GM19452 (cell line): ENCODE measurements around the gene PCGF6.

Experiments
- ATAC-seq: cut with Tn5 transposase; IDR thresholded peaks from one replicate; pipeline ENCODE4 v1.9.1; 2021; ENCODE audit not compliant: unreplicated experiment

Gene PCGF6

GRCh38 chr10:103327906-103328305, 23.0 kb downstream of the PCGF6 start:
- no peak for ATAC-seq

DNA sequence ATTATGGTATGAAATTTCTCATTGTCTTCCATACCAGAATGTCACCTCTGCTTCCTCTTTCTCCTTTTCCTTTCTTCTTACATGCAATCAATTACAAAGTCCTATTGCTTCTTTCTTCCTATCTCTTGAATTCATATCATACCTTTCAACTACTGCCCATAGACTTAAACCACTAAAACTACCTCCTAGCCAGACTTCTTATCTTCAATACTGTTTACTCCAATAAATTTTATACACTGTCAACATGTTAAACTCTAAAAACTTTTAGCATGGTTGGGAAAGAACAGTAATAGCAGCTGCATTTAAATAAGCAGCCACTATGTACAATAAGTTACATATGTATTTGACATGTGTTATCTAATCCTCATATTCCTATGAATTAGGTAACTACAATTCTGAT, 34.9 kb downstream of the PCGF6 start:
- no peak for ATAC-seq

DNA sequence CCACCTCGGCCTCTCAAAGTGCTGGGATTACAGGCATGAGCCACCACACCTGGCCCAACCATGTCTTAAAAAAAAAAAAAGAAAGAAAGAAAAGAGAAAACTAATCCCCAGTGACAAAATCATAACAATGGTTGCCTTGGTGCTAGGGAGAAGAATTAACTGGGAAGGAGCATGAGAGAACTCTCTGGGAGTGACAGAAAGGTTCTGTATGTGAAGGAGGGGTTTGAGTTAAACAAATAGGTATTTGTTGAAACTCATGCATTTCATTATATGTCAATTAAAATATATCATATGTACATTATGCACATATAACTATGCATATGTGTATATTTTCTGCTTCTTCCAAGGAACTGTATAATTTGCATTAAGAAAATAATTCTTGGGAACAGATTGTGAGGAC, 40.7 kb downstream of the PCGF6 start:
- ATAC-seq: no peak

DNA sequence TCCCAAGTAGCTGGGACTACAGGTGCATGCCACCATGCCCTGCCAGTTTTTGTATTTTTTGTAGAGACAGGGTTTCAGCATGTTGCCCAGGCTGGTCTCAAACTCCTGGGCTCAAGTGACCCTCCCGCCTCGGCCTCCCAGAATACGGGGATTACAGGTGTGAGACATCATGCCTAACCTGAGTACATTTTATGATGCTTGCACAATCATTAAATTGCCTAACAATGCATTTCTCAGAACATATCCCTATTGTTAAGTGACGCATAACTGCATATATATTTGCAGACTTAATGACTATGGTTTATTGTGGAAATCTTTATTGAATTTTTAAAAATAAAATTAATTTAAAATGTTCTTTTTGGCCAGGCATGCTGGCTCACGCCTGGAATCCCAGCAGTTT, 43.3 kb downstream of the PCGF6 start:
- no peak for ATAC-seq

GRCh38 chr10:103295374-103296015, 55.4 kb downstream of the PCGF6 start:
- no peak for ATAC-seq

GRCh38 chr10:103291588-103291987, 59.4 kb downstream of the PCGF6 start:
- ATAC-seq: no peak

GRCh38 chr10:103287992-103288391, 62.9 kb downstream of the PCGF6 start:
- ATAC-seq: no peak

DNA sequence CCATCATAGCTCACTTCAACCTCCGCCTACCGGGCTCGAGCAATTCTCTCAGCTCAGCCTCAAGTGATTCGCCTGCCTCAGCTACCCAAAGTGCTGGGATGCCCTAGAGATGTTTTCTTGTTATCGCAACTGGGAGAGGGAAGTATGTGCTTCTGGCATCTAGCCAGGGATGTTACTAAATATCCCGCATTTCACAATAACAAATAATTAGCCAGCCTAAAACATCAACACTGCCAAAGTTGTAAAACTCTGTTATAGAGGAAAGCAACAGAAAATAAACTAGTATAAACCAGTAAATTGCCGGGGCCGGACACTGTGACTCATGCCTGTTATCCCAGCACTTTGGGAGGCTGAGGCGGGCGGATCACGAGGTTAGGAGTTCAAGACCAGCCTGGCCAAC, 66.8 kb downstream of the PCGF6 start:
- ATAC-seq: no peak

- no peak for ATAC-seq
Measured at GRCh38 chr10:103282961-103283360, 68.0 kb downstream of the PCGF6 start.

DNA sequence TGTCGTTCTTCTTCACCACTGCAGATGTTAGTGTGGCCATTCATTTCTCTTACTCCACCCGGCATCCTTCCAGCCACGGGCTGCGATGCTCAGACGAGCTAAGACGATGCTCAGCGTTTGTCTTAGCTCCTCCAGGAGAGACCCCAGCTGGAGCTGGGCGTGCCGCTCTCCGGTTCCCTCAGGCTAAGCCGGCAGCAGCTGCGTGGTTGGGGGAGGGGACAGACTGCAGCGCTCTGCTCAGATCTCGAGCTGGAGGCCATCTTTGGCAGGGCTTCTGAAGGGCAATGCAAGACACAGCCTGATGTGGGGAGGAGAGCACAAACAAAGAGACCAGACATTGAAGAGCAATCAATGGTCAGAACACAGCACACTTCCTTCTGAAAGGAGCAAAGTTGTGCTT, 69.2 kb downstream of the PCGF6 start:
- ATAC-seq: no peak

GRCh38 chr10:103280506-103280905, 70.4 kb downstream of the PCGF6 start:
- ATAC-seq: no peak

DNA sequence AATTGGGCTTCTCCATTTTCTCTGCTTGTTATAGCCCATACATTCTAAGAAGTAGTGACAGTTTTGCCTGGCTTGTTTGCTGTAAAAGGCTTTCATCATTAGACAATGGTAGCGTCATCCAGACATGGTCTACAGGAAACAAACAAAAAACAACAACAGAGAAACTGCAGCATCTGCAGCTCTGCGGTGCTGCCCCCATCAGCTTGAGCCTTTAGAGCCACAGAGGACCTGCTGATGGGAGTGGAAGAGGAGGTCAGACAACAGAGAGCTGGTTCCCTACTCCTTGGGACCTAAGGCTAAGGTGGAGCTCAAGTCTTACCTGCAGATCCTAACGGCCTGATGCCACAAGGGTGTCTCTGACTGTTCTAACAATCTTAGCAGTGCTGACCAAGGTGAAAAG, 70.9 kb downstream of the PCGF6 start:
- no peak for ATAC-seq

DNA sequence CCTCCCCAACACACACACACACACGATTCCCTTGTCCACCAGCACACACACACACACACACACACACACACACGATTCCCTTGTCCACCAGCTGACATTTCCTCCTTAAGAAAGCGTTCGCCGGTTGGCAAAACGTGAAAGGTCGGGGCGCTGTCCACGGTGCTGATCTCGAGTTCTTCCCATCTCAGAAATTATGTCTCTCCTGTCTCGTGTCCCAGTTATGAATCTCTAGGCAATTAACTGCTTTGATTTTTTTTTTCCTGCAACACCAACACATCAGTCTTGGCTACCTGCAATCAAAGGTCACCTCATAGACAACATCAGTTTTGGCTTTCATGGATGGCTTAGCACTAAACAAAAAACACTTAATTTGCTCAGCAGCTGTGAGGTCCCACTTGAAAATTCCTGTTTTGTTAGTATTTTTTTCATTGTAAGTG, 72.1 kb downstream of the PCGF6 start:
- ATAC-seq: no peak

DNA sequence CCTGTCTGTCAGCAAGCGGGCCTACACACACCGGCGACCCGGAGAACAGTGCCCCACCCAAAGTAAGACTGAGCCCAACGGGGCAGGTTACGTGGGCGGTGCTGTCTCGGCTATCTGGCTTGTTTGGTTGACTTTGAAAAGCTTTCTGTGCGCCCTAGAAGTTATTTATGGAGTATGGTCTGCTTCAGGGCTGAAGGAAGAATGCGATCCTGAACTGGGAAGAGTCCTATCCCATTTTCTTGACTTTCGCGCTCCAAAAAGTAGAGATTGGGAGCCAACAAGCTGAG, 72.5 kb downstream of the PCGF6 start:
- ATAC-seq: no peak

- no peak for ATAC-seq
Measured at GRCh38 chr10:103277713-103278536, 73.0 kb downstream of the PCGF6 start.

GRCh38 chr10:103276896-103277712, 73.8 kb downstream of the PCGF6 start, which contains the start of gene INA:
INA (plus strand) TSS chr10:103277138; CDS start chr10:103277212, 74 bp downstream.
- no peak for ATAC-seq

GRCh38 chr10:103276251-103276895, 74.6 kb downstream of the PCGF6 start:
- no peak for ATAC-seq

GRCh38 chr10:103273041-103273441, 77.9 kb downstream of the PCGF6 start:
- no peak for ATAC-seq

- no peak for ATAC-seq
Measured at GRCh38 chr10:103265717-103266329, 85.1 kb downstream of the PCGF6 start.

- ATAC-seq: no peak
Measured at GRCh38 chr10:103262229-103262628, 88.7 kb downstream of the PCGF6 start.

- ATAC-seq: no peak
Measured at GRCh38 chr10:103259989-103260388, 91.0 kb downstream of the PCGF6 start.
